ENCODE measurements around the gene CLIP1. TPM values are rescaled to one million over a fixed set of nuclear protein-coding genes. Genes with fewer than 3 reads are reported as not detected.
"Not testable (repeated sequence)": the region's sequence is repeated elsewhere in the genome, so short reads cannot be mapped to it uniquely, and the experiment has no call there.

Gene CLIP1
- total and polyA plus RNA-seq, 2 experiments from 2014 or later, result 61.7 to 74.5 TPM

- no peaks in the 10 kb centered on the region for H3K9me3 ChIP-seq (ENCODE audit: low read depth)
- no peaks in the 10 kb centered on the region for H3K36me3 ChIP-seq (ENCODE audit: low read depth)
- peaks cover 29% of the 10 kb centered on the region for H3K4me1 ChIP-seq (ENCODE audit: insufficient read depth)
- H3K27me3 ChIP-seq (replicated peaks; ENCODE audit: insufficient read depth), result no peaks in the 10 kb centered on the region
- no peaks in the 10 kb centered on the region for H4K20me1 ChIP-seq (ENCODE audit: insufficient read depth)
- H3K9me2 ChIP-seq (ENCODE audit: insufficient read depth), result no peaks in the 10 kb centered on the region
- peak overlapping the region; percentile 81 for H3K4me2 ChIP-seq (ENCODE audit: unreplicated experiment)
- peak; percentile 47 for DNase-seq
- H2AFZ ChIP-seq, result peak overlapping the region; percentile 82
- H3K27ac ChIP-seq, result peak overlapping the region; percentile 79
- WGBS, 2 experiments (ENCODE audit: low coverage in 1 of 2, low lambda C conversion rate in 2 of 2, missing lambda C conversion rate in 2 of 2), result 22 to 24% methylated on average over 21 of the region's 21 CpGs
- peaks cover 31% of the 10 kb centered on the region for H3K79me2 ChIP-seq (ENCODE audit: insufficient read depth)
- in situ Hi-C loops (cut with MboI), result no loop called here
- H3K9ac ChIP-seq, result peak overlapping the region; percentile 84
- H3F3A ChIP-seq (ENCODE audit: insufficient read depth), result peaks cover 20% of the 10 kb centered on the region
- H3K4me3 ChIP-seq, result peak overlapping the region; percentile 73
- TF ChIP-seq EZH2 (IDR thresholded peaks at IDR 0.05; ENCODE audit: insufficient read depth, poor library complexity, severe bottlenecking) (no peak), EZH2phosphoT487 (IDR thresholded peaks at IDR 0.05; ENCODE audit: insufficient read depth, low read depth) (no peak)
Observed at GRCh38 chr12:122423258-122424165, 1.0 kb upstream of the CLIP1 start.

- in situ Hi-C loops (cut with MboI), result no loop called here
Observed at GRCh38 chr12:122422730-122423257, 325 bp upstream of the CLIP1 start.

GRCh38 chr12:122421187-122421820 lies 1.2 kb downstream of the CLIP1 start:
- H3K27me3 ChIP-seq (replicated peaks; ENCODE audit: insufficient read depth), result no peaks in the 10 kb centered on the region
- H3K9me2 ChIP-seq (ENCODE audit: insufficient read depth), result no peaks in the 10 kb centered on the region
- in situ Hi-C loops (cut with MboI), result no loop called here
- WGBS, 2 experiments (ENCODE audit: low coverage in 1 of 2, low lambda C conversion rate in 2 of 2, missing lambda C conversion rate in 2 of 2), result 0 to 1% methylated on average over 14 of the region's 14 CpGs
- no peaks in the 10 kb centered on the region for H4K20me1 ChIP-seq (ENCODE audit: insufficient read depth)
- peak overlapping the region; percentile 58 for H2AFZ ChIP-seq
- no peaks in the 10 kb centered on the region for H3K36me3 ChIP-seq (ENCODE audit: low read depth)
- peak; percentile 76 for DNase-seq
- no peaks in the 10 kb centered on the region for H3K9me3 ChIP-seq (ENCODE audit: low read depth)
- peak overlapping the region; percentile 89 for H3K27ac ChIP-seq
- H3K9ac ChIP-seq, result peak overlapping the region; percentile 95
- H3K4me1 ChIP-seq (ENCODE audit: insufficient read depth), result peaks cover 29% of the 10 kb centered on the region
- H3F3A ChIP-seq (ENCODE audit: insufficient read depth), result peaks cover 20% of the 10 kb centered on the region
- TF ChIP-seq EZH2phosphoT487 (IDR thresholded peaks at IDR 0.05; ENCODE audit: insufficient read depth, low read depth), result no peak
- no peak for TF ChIP-seq EZH2 (IDR thresholded peaks at IDR 0.05; ENCODE audit: insufficient read depth, poor library complexity, severe bottlenecking)
- peak overlapping the region; percentile 91 for H3K4me2 ChIP-seq (ENCODE audit: unreplicated experiment)
- H3K4me3 ChIP-seq, result peak overlapping the region; percentile 83
- H3K79me2 ChIP-seq (ENCODE audit: insufficient read depth), result peaks cover 53% of the 10 kb centered on the region

More at GRCh38 chr12:122422730-122423257, 325 bp upstream of the CLIP1 start:
- 0 to 2% methylated on average over 12 to 29 of the region's 39 CpGs for WGBS, 2 experiments (ENCODE audit: low coverage in 1 of 2, low lambda C conversion rate in 2 of 2, missing lambda C conversion rate in 2 of 2)
- peak overlapping the region; percentile 84 for H3K9ac ChIP-seq
- TF ChIP-seq EZH2 (IDR thresholded peaks at IDR 0.05; ENCODE audit: insufficient read depth, poor library complexity, severe bottlenecking), result no peak
- TF ChIP-seq EZH2phosphoT487 (IDR thresholded peaks at IDR 0.05; ENCODE audit: insufficient read depth, low read depth), result no peak
- H3K79me2 ChIP-seq (ENCODE audit: insufficient read depth), result peaks cover 38% of the 10 kb centered on the region
- H3K4me3 ChIP-seq, result peak overlapping the region; percentile 73
- peaks cover 20% of the 10 kb centered on the region for H3F3A ChIP-seq (ENCODE audit: insufficient read depth)
- H3K36me3 ChIP-seq (ENCODE audit: low read depth), result no peaks in the 10 kb centered on the region
- no peaks in the 10 kb centered on the region for H3K27me3 ChIP-seq (replicated peaks; ENCODE audit: insufficient read depth)
- H3K4me2 ChIP-seq (ENCODE audit: unreplicated experiment), result peak overlapping the region; percentile 81
- H3K27ac ChIP-seq, result peak overlapping the region; percentile 79
- H4K20me1 ChIP-seq (ENCODE audit: insufficient read depth), result no peaks in the 10 kb centered on the region
- no peaks in the 10 kb centered on the region for H3K9me3 ChIP-seq (ENCODE audit: low read depth)
- peaks cover 29% of the 10 kb centered on the region for H3K4me1 ChIP-seq (ENCODE audit: insufficient read depth)
- DNase-seq, result peak; percentile 85
- H2AFZ ChIP-seq, result peak overlapping the region; percentile 82
- no peaks in the 10 kb centered on the region for H3K9me2 ChIP-seq (ENCODE audit: insufficient read depth)

GRCh38 chr12:122420471-122421162 lies 1.9 kb downstream of the CLIP1 start:
- H3K79me2 ChIP-seq (ENCODE audit: insufficient read depth), result peaks cover 60% of the 10 kb centered on the region
- TF ChIP-seq EZH2phosphoT487 (IDR thresholded peaks at IDR 0.05; ENCODE audit: insufficient read depth, low read depth) (no peak), EZH2 (IDR thresholded peaks at IDR 0.05; ENCODE audit: insufficient read depth, poor library complexity, severe bottlenecking) (no peak)
- WGBS, 2 experiments (ENCODE audit: low coverage in 1 of 2, low lambda C conversion rate in 2 of 2, missing lambda C conversion rate in 2 of 2), result 72 to 76% methylated on average over 17 of the region's 17 CpGs
- H3K27ac ChIP-seq, result peak overlapping the region; percentile 89
- H3K4me2 ChIP-seq (ENCODE audit: unreplicated experiment), result peak overlapping the region; percentile 91
- peaks cover 20% of the 10 kb centered on the region for H3F3A ChIP-seq (ENCODE audit: insufficient read depth)
- H3K27me3 ChIP-seq (replicated peaks; ENCODE audit: insufficient read depth), result no peaks in the 10 kb centered on the region
- no peaks in the 10 kb centered on the region for H3K9me3 ChIP-seq (ENCODE audit: low read depth)
- H3K9ac ChIP-seq, result peak overlapping the region; percentile 95
- DNase-seq, result no peak
- peaks cover 29% of the 10 kb centered on the region for H3K4me1 ChIP-seq (ENCODE audit: insufficient read depth)
- peak overlapping the region; percentile 83 for H3K4me3 ChIP-seq
- no peaks in the 10 kb centered on the region for H3K9me2 ChIP-seq (ENCODE audit: insufficient read depth)
- in situ Hi-C loops (cut with MboI), result no loop called here
- no peak overlapping the region for H2AFZ ChIP-seq
- no peaks in the 10 kb centered on the region for H4K20me1 ChIP-seq (ENCODE audit: insufficient read depth)
- H3K36me3 ChIP-seq (ENCODE audit: low read depth), result no peaks in the 10 kb centered on the region

- H2AFZ ChIP-seq; H3K36me3 ChIP-seq (ENCODE audit: low read depth); H3K4me2 ChIP-seq (ENCODE audit: unreplicated experiment); H4K20me1 ChIP-seq (ENCODE audit: insufficient read depth); H3K27ac ChIP-seq; in situ Hi-C loops (cut with MboI); H3K4me3 ChIP-seq; H3K9ac ChIP-seq; H3K9me3 ChIP-seq (ENCODE audit: low read depth); H3K9me2 ChIP-seq (ENCODE audit: insufficient read depth); DNase-seq; H3K27me3 ChIP-seq (replicated peaks; ENCODE audit: insufficient read depth): not testable (repeated sequence)
- Histone ChIP-seq H3F3A (ENCODE audit: insufficient read depth) (peaks cover 20% of the 10 kb centered on the region), H3K79me2 (ENCODE audit: insufficient read depth) (peaks cover 75% of the 10 kb centered on the region), H3K4me1 (ENCODE audit: insufficient read depth) (peaks cover 29% of the 10 kb centered on the region)
- 72 to 75% methylated on average over 3 of the region's 3 CpGs for whole genome bisulfite sequencing, 2 experiments (ENCODE audit: low coverage in 1 of 2, low lambda C conversion rate in 2 of 2, missing lambda C conversion rate in 2 of 2)
Observed at GRCh38 chr12:122419094-122419493, 3.4 kb downstream of the CLIP1 start.

GRCh38 chr12:122415665-122416064 lies 6.8 kb downstream of the CLIP1 start:
- H4K20me1 ChIP-seq (ENCODE audit: insufficient read depth); DNase-seq; H3K4me2 ChIP-seq (ENCODE audit: unreplicated experiment); H3K27ac ChIP-seq; in situ Hi-C loops (cut with MboI); H3K9me2 ChIP-seq (ENCODE audit: insufficient read depth); H3K9me3 ChIP-seq (ENCODE audit: low read depth); H3K27me3 ChIP-seq (replicated peaks; ENCODE audit: insufficient read depth); H3K4me3 ChIP-seq; H3K36me3 ChIP-seq (ENCODE audit: low read depth); H3K9ac ChIP-seq; H2AFZ ChIP-seq: not testable (repeated sequence)
- peaks cover 37% of the 10 kb centered on the region for H3K4me1 ChIP-seq (ENCODE audit: insufficient read depth)
- H3F3A ChIP-seq (ENCODE audit: insufficient read depth), result peaks cover 15% of the 10 kb centered on the region
- H3K79me2 ChIP-seq (ENCODE audit: insufficient read depth), result peaks cover 100% of the 10 kb centered on the region
- 93 to 94% methylated on average over 7 of the region's 7 CpGs for WGBS, 2 experiments (ENCODE audit: low coverage in 1 of 2, low lambda C conversion rate in 2 of 2, missing lambda C conversion rate in 2 of 2)
